Right atrium auricular region (tissue), 2 donors: ENCODE results near the gene TSHZ3. TPM values are rescaled to one million over a fixed set of nuclear protein-coding genes. Genes with fewer than 3 reads are reported as not detected.

Source experiments
- DNase-seq: peaks from one replicate; pipeline ENCODE4 v3.0.0-alpha.2; 2019; ENCODE audit warnings: low spot score
- H3K27ac ChIP-seq, 2 donors: fragments of 200-600 bp; sonication (generic); 1 replicate in 1 of 2; 2 replicates in 1 of 2; pipeline ENCODE4 v1.5.1; 2016 to 2019
- H3K27me3 ChIP-seq, 2 donors: fragments of 200-600 bp; sonication (generic); one replicate each; pipeline versions ENCODE4 v1.5.1 to v1.6.0; 2017 to 2019
- H3K36me3 ChIP-seq: fragments of 200-600 bp; sonication (generic); one replicate; pipeline ENCODE4 v1.5.1; 2016
- H3K4me1 ChIP-seq, 2 donors: fragments of 200-600 bp; sonication (generic); one replicate each; pipeline versions ENCODE4 v1.5.1 to v1.6.0; 2017 to 2019
- H3K4me3 ChIP-seq, 2 donors: fragments of 200-600 bp; sonication (generic); 1 replicate in 1 of 2; 2 replicates in 1 of 2; pipeline ENCODE4 v1.5.1; 2017 to 2019; ENCODE audit warnings: mild to moderate bottlenecking in 1 of 2, moderate library complexity in 1 of 2
- H3K9me3 ChIP-seq, 2 donors: fragments of 200-600 bp; sonication (generic); one replicate each; pipeline ENCODE4 v1.5.1; 2019
- total RNA-seq, 2 donors: library from RNA; depleted of rRNA; stranded (reverse); fragments of >200 nt; gene quantifications; one replicate each; pipeline ENCODE4 v1.1.0, GENCODE V29; 2016
- TF ChIP-seq, protein P1 (sequence below), 2 donors: fragments of 200-600 bp; sonication (generic); IDR thresholded peaks; one replicate each; pipeline ENCODE4 v1.5.1; 2019; ENCODE audit warnings: antibody characterized with exemption in 2 of 2

Gene TSHZ3
- total RNA-seq, 2 donors from 2014 or later = 3.9 to 5.6 TPM

DNA sequence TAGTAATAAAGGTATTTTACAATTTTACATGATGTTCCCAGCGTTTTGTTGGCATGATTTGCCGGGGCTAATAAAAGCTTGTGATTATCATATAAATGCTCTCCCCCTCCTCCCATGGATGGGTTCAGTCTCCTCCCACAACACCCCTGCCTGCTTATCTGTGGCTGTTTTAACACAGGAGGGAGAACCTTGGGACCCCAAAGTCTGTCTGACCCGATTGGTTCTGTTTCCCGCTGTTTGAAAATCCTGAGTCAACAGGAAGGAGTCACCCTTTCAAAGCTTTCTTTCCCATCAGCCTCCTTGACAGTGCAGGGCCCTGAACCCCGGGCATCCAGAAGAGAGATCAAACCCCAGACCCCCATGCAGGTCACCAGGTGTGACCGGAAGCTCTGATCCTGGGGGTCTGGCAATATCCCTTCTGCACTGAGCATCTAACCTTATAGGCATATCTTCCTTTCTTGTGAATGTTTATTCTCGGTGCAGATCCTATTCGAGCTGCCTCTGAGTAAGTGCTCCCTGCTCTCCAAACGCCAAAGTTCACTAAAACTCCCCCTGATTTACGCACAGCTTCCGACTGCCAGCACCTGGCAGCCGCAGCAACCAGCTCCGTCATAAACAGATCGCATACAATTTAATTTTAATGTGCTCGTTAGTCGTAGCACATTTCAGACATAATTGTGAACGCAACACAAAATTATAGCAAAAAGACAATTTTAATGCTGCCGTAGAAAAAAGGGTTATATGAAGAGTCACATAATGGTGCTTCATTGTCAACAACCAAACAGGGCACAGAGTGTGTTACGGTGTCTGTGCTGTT, 74.8 kb downstream of the TSHZ3 start:
- Histone ChIP-seq H3K27ac (no peak overlapping the region), H3K9me3 (no peaks in the 10 kb centered on the region), H3K27me3 (no peaks in the 10 kb centered on the region), H3K4me3 (no peak overlapping the region), H3K4me1 (no peaks in the 10 kb centered on the region), H3K36me3 (peaks cover 10% of the 10 kb centered on the region)
- no peak for DNase-seq
- TF ChIP-seq, protein P1, sequence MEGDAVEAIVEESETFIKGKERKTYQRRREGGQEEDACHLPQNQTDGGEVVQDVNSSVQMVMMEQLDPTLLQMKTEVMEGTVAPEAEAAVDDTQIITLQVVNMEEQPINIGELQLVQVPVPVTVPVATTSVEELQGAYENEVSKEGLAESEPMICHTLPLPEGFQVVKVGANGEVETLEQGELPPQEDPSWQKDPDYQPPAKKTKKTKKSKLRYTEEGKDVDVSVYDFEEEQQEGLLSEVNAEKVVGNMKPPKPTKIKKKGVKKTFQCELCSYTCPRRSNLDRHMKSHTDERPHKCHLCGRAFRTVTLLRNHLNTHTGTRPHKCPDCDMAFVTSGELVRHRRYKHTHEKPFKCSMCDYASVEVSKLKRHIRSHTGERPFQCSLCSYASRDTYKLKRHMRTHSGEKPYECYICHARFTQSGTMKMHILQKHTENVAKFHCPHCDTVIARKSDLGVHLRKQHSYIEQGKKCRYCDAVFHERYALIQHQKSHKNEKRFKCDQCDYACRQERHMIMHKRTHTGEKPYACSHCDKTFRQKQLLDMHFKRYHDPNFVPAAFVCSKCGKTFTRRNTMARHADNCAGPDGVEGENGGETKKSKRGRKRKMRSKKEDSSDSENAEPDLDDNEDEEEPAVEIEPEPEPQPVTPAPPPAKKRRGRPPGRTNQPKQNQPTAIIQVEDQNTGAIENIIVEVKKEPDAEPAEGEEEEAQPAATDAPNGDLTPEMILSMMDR (IDR thresholded peaks at IDR 0.05) = no peak

DNA sequence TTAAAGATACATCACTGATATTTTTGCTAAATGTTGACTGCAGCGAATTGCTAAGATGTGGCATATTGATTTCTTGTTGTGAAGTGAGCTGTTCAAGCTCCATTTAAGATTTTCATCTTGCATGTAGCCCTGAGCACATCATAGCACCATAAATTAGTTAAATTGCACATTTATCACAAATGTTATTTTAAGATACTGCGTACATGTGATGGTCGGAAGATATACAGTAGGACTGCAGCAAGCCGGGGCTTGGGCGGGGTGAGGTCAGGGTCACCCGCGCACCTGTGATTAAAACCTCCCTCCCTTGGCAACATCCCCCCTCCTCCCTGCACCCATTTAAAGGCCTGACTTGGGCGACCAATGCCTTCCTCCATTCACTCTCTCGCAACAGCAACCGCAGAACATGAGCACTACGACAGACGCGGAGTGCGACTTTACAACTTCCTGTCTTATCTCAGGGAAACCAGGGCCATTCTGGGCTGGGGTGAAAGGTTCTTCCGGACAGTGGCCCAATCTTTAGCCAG, 76.6 kb downstream of the TSHZ3 start:
- Histone ChIP-seq H3K4me3 (no peak overlapping the region), H3K36me3 (peaks cover 10% of the 10 kb centered on the region), H3K4me1 (no peaks in the 10 kb centered on the region), H3K9me3 (no peaks in the 10 kb centered on the region), H3K27ac (no peak overlapping the region), H3K27me3 (no peaks in the 10 kb centered on the region)
- TF ChIP-seq, protein P1 (IDR thresholded peaks at IDR 0.05) = no peak
- DNase-seq = no peak

DNA sequence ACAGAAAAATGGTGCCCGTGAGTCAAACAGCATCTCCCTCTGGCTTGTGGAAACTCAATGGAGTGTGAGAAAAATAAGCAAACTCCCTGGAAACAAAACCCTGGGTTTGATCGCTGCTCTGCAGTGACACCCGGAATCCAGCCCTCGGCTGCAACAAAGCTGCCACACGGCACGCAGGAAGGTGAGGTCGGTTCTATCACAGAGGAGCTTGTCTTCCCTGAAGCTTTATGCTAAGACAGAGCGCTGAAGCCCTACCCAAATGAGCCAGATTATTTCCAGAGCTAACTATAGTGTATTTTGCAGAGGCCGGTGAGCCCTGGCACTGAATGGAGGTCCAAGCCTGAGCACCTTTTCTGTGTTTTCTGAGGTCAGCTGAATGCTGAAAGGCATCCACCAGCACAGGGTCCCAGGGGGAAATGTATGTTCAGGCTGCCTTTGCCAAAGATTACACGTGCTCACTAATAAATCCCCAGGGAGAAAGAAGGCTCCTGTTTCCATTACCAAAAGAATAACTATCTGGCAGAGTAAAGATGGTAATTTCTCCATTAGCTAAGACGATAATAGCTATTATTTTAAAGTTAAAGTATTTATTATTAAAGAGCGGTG, 77.8 kb downstream of the TSHZ3 start:
- no peaks in the 10 kb centered on the region for H3K27me3 ChIP-seq
- no peaks in the 10 kb centered on the region for H3K4me1 ChIP-seq
- no peaks in the 10 kb centered on the region for H3K9me3 ChIP-seq
- H3K4me3 ChIP-seq = no peak overlapping the region
- no peak overlapping the region for H3K27ac ChIP-seq
- H3K36me3 ChIP-seq = peaks cover under 1% of the 10 kb centered on the region
- no peak for DNase-seq
- TF ChIP-seq, protein P1 (IDR thresholded peaks at IDR 0.05) = no peak

DNA sequence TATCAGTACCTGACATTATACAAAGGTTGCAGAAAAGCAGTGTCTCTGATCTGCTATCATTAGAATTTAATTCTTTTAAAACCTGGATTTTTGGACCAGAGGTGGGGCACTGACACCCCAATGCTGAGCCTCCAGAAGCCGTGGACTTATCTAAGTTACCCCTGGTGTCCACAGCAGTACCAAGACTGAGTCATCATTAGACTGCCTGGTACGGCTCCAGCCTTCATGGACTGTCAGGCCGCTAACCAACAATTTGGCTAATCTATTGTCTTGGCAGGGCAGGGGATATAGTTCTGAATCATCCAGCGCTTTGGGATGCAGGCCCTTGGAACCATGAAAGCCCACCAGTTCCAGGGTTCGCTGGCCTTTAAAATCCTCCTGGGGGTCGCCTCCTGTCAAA, 78.3 kb downstream of the TSHZ3 start:
- Histone ChIP-seq H3K9me3 (no peaks in the 10 kb centered on the region), H3K4me1 (no peaks in the 10 kb centered on the region), H3K27me3 (no peaks in the 10 kb centered on the region), H3K4me3 (no peak overlapping the region), H3K36me3 (no peaks in the 10 kb centered on the region), H3K27ac (no peak overlapping the region)
- TF ChIP-seq, protein P1 (IDR thresholded peaks at IDR 0.05) = no peak
- no peak for DNase-seq

DNA sequence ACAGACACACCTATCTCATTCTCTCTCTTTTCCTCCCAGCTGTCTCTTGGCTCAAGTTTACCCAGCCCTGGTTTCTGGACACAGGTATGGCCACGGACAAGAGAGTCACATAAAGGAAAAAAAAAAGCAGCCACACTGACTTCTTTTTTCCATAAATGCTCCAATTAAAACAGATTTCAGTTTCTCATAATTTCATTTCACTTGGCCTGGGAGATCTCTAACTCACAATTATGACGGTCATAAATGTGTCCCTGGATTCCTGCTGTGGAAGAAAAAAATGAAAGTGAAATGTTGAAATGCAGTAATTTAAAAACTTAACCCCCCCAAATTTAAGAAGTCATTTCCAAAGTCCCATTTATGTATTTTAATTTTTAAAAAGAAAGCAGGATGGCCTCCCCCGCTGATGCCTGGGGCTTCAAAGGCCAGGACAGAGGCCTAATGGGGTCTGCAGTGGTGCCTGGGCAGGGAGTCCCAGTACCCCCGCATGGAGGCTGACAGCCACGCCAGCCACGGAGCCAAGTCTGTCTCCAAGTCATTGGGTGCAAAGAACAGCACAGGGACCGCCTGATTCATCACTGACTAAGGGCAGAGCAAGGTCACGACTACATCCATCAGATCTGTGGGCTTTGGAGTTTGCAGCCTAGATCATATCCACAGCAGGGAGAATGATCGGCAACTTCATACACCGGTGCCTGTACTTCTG, 79.7 kb downstream of the TSHZ3 start:
- DNase-seq = no peak
- no peaks in the 10 kb centered on the region for H3K36me3 ChIP-seq
- TF ChIP-seq, protein P1 (IDR thresholded peaks at IDR 0.05) = no peak
- H3K27ac ChIP-seq = no peak overlapping the region
- H3K9me3 ChIP-seq = no peaks in the 10 kb centered on the region
- no peaks in the 10 kb centered on the region for H3K27me3 ChIP-seq
- H3K4me3 ChIP-seq = no peak overlapping the region
- H3K4me1 ChIP-seq = no peaks in the 10 kb centered on the region
